K562 (cell line): ENCODE measurements around the gene DCAKD. TPM values are rescaled to one million over a fixed set of nuclear protein-coding genes. Genes with fewer than 3 reads are reported as not detected.

Experiments used
- ATAC-seq: fragments of 200-7000 bp; cut with Tn5 transposase; 3 replicates; pipeline ENCODE4 v1.9.1; 2020; ENCODE audit warnings: moderate library complexity
- BruUV-seq: library from RNA; stranded (reverse); fragments of 400-500 nt; replicated peaks from 2 replicates; lab custom pipeline; 2021; lab: Mats Ljungman, UMichigan
- CTCF ChIA-PET: fragments of 300-600 bp; formaldehyde crosslinking; extraction: SDS; loops from one replicate; lab custom pipeline; 2021; ENCODE audit warnings: low intra/inter-chr PET ratio; lab: Yijun Ruan, JAX
- POLR2A ChIA-PET: fragments of 300-600, 350-650 bp; sonication (Branson Sonifier 250); formaldehyde crosslinking; extraction: SDS; loops from one replicate; lab custom pipeline; 2021; ENCODE audit warnings: antibody characterized with exemption, inconsistent platforms; lab: Yijun Ruan, JAX
- DNase-seq, 4 experiments: peaks; one replicate each; pipeline versions ENCODE4 v3.0.0 to v3.0.0-alpha.2; 2011 to 2018; ENCODE audit warnings: low spot score in 3 of 4, mixed read lengths in 3 of 4; ENCODE audit errors: extremely low read depth in 1 of 4
- FAIRE-seq: peaks from 2 replicates; lab custom pipeline; 2011; peaks lifted over from hg19 to GRCh38; lab: Jason Lieb, UNC
- H2AFZ ChIP-seq: 2 replicates; pipeline ENCODE4 v1.6.0; 2011; ENCODE audit warnings: low read depth, low read length, control low read depth, inconsistent platforms
- H3K27ac ChIP-seq: fragments of 200-600 bp; 3 replicates; pipeline ENCODE4 v1.8.0; 2011; ENCODE audit warnings: low read depth, mild to moderate bottlenecking, control low read depth, inconsistent platforms, low read length, moderate library complexity, mixed read lengths; ENCODE audit errors: extremely low read depth
- H3K27me3 ChIP-seq, 2 experiments: fragments of 300-600 bp in 1 of 2; 2 replicates in 1 of 2; 3 replicates in 1 of 2; pipeline versions ENCODE4 v1.6.0 to v1.8.0; 2011; ENCODE audit warnings: inconsistent platforms in 2 of 2, low read length in 2 of 2, mild to moderate bottlenecking in 1 of 2, mixed read lengths in 1 of 2, moderate library complexity in 1 of 2; ENCODE audit not compliant: control insufficient read depth in 2 of 2, insufficient read depth in 2 of 2
- H3K36me3 ChIP-seq: fragments of 300-600 bp; 3 replicates; pipeline ENCODE4 v1.8.0; 2011; ENCODE audit warnings: mild to moderate bottlenecking, low read length, inconsistent platforms; ENCODE audit not compliant: control insufficient read depth, insufficient read depth
- H3K4me1 ChIP-seq, 2 experiments: fragments of 200-600 bp in 1 of 2; replicated peaks in 1 of 2; 2 replicates in 1 of 2; 3 replicates in 1 of 2; pipeline versions ENCODE4 v1.5.1 to v1.8.0; 2011; ENCODE audit warnings: inconsistent platforms in 2 of 2, low read length in 2 of 2, mild to moderate bottlenecking in 1 of 2, mixed read lengths in 1 of 2, moderate library complexity in 1 of 2; ENCODE audit not compliant: control insufficient read depth in 2 of 2, insufficient read depth in 2 of 2
- H3K4me2 ChIP-seq: 2 replicates; pipeline ENCODE4 v1.6.1; 2011; ENCODE audit warnings: low read length, control low read depth, inconsistent platforms, mixed read lengths; ENCODE audit not compliant: insufficient read depth
- H3K4me3 ChIP-seq: fragments of 200-600 bp; sonication (generic), shearing (Covaris generic); 2 replicates; pipeline ENCODE4 v1.5.1; 2016; ENCODE audit warnings: control low read depth, inconsistent platforms
- H3K79me2 ChIP-seq: fragments of 200-600 bp; 3 replicates; pipeline ENCODE4 v1.8.0; 2011; ENCODE audit warnings: low read length, inconsistent platforms; ENCODE audit not compliant: control insufficient read depth, insufficient read depth
- H3K9ac ChIP-seq, 2 experiments: 2 replicates each; pipeline versions ENCODE4 v1.6.0 to v1.6.1; 2011; ENCODE audit warnings: low read depth in 2 of 2, low read length in 2 of 2, control low read depth in 1 of 2, inconsistent platforms in 1 of 2, mild to moderate bottlenecking in 1 of 2, mixed read lengths in 1 of 2; ENCODE audit not compliant: insufficient read depth in 1 of 2
- H3K9me1 ChIP-seq: one replicate; pipeline ENCODE4 v1.6.0; 2011; ENCODE audit warnings: inconsistent platforms, mild to moderate bottlenecking, low read length, moderate library complexity; ENCODE audit not compliant: control insufficient read depth, insufficient read depth
- H3K9me3 ChIP-seq: replicated peaks from 2 replicates; pipeline ENCODE4 v1.5.1; 2011; ENCODE audit warnings: low read depth, low read length, inconsistent platforms; ENCODE audit not compliant: control insufficient read depth, insufficient read depth
- H4K20me1 ChIP-seq: replicated peaks from 2 replicates; pipeline ENCODE4 v1.6.1; 2011; ENCODE audit warnings: low read length, inconsistent platforms, mixed read lengths; ENCODE audit not compliant: control insufficient read depth, insufficient read depth
- HCFC1 ChIP-seq: IDR thresholded peaks from 2 replicates; pipeline ENCODE4 v1.6.1; 2012; ENCODE audit warnings: low read depth, low read length, improper control_type of control experiment
- ZNF121 ChIP-seq: sonication (generic); formaldehyde crosslinking; conservative IDR thresholded peaks from 2 replicates; pipeline ENCODE4 v1.8.0; 2022; ENCODE audit warnings: missing genetic modification reagents
- WGBS: fragments of 100-300 bp; shearing (Covaris generic); methylation state at CpG from one replicate; pipeline ENCODE4 v1.1.6; 2016; ENCODE audit warnings: low coverage, mixed read lengths; ENCODE audit not compliant: insufficient coverage; ENCODE audit errors: missing lambda C conversion rate; 5-methylcytosine and 5-hydroxymethylcytosine counted together
- in situ Hi-C: fragments of 300-500 bp; cut with MboI; formaldehyde crosslinking; loops from 4 replicates; pipeline ENCODE4 v1.15.0; 2018; ENCODE audit warnings: inconsistent platforms, mixed read lengths
- intact Hi-C: fragments of 100-400 bp; cut with micrococcal nuclease; formaldehyde crosslinking; loops from 2 replicates; pipeline ENCODE4 v1.14.2; 2022
- polyA plus RNA-seq, 8 experiments: library from polyadenylated mRNA; depleted of rRNA in 4 of 8; stranded (reverse) in 5 of 8; unstranded in 3 of 8; fragments of >200 nt; fragmentation: Nextera tagmentation in 2 of 8; fragmentation: Illumina TruSeq in 1 of 8; extraction: Ambion mirVana in 2 of 8; extraction: Trizol in 1 of 8; gene quantifications; 2 replicates each; pipeline versions ENCODE4 v1.2.1 to v1.2.3, GENCODE V29; 2011 to 2014; ENCODE audit warnings: inconsistent platforms in 1 of 8, missing spikeins in 1 of 8
- total RNA-seq, 7 experiments: library from RNA; depleted of rRNA in 6 of 7; stranded (reverse); fragments of >200 nt in 6 of 7; fragmentation: Illumina TruSeq in 2 of 7; extraction: Trizol in 2 of 7; gene quantifications; 2 replicates each; pipeline versions ENCODE4 v1.2.1 to v1.2.3, GENCODE V29; 2011 to 2021; ENCODE audit warnings: low replicate concordance in 1 of 7
- TF ChIP-seq, protein P1 (sequence below): fragments of 450-650 bp; IDR thresholded peaks from 2 replicates; pipeline ENCODE4 v1.6.1; 2016; ENCODE audit warnings: borderline replicate concordance

The DCAKD gene
- total and polyA plus RNA-seq, 9 of the 15 experiments (the other 6 are each of a cell fraction or from before 2014, with no cell fraction given) = 7.9 to 35.5 (median 21.4) TPM

DNA sequence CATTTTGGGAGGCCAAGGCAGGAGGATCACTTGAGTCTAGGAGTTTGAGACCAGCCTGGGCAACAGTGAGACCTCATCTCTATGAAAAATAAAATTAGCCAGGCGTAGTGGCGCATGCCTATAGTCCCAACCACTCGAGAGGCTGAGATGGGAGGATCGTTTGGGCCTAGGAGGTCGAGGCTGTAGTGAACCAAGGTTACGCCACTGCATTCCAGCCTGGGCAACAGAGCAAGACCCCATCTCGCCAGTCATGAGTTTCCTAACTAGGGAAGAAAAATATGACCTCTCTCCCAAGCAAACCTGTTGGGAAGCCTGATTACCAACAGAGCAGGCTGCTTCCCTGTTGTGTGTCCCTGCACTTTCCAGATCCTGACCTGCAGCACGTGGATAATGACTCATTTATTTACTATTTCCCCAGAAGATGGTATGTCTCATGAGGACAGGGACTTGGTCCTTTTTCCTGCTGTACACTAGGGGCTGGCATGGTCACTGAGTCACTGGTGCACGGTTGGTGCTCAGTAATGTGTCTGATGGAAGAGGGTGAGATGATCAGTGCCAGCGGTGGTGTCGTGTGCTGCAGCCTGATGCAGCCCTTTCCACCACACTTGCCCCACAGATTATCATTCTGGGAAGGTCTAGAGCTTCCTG lies 40.5 kb upstream of the DCAKD start:
- FAIRE-seq = no peak
- POLR2A ChIA-PET = no interaction called here

More for the DNA sequence above, 40.5 kb upstream of the DCAKD start:
- ATAC-seq (no peak), DNase-seq (no peak)
- Histone ChIP-seq H3K9ac (no peak overlapping the region), H3K36me3 (peaks cover 92% of the 10 kb centered on the region), H3K9me3 (no peaks in the 10 kb centered on the region), H3K79me2 (no peaks in the 10 kb centered on the region), H3K9me1 (no peaks in the 10 kb centered on the region), H3K4me1 (no peaks in the 10 kb centered on the region), H3K4me2 (no peak overlapping the region), H4K20me1 (peaks cover 5% of the 10 kb centered on the region; the same call in 1 of the 2 replicates), H2AFZ (no peak overlapping the region), H3K27me3 (no peaks in the 10 kb centered on the region), H3K27ac (no peak overlapping the region), H3K4me3 (no peak overlapping the region)
- 91% methylated on average over 11 of the region's 11 CpGs for WGBS
- intact Hi-C loops = no loop called here
- in situ Hi-C loops = no loop called here
- CTCF ChIA-PET = no interaction called here
- TF ChIP-seq, protein P1, sequence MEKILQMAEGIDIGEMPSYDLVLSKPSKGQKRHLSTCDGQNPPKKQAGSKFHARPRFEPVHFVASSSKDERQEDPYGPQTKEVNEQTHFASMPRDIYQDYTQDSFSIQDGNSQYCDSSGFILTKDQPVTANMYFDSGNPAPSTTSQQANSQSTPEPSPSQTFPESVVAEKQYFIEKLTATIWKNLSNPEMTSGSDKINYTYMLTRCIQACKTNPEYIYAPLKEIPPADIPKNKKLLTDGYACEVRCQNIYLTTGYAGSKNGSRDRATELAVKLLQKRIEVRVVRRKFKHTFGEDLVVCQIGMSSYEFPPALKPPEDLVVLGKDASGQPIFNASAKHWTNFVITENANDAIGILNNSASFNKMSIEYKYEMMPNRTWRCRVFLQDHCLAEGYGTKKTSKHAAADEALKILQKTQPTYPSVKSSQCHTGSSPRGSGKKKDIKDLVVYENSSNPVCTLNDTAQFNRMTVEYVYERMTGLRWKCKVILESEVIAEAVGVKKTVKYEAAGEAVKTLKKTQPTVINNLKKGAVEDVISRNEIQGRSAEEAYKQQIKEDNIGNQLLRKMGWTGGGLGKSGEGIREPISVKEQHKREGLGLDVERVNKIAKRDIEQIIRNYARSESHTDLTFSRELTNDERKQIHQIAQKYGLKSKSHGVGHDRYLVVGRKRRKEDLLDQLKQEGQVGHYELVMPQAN = no peak
- peak; percentile 67 for TF ChIP-seq ZNF121 (CRISPR knock-in tag)
- TF ChIP-seq HCFC1 = no peak
- no TSS peak for BruUV-seq
